GM12892 (cell line): ENCODE results near the gene SNX32.

Experiments
- POLR2A ChIP-seq: IDR thresholded peaks from 2 replicates; pipeline ENCODE4 v1.6.1; 2011; ENCODE audit warnings: low read depth, low read length, control low read depth
- POLR2AphosphoS5 ChIP-seq: IDR thresholded peaks from 2 replicates; pipeline ENCODE4 v1.6.1; 2011; ENCODE audit warnings: low read depth, low read length, control low read depth
- TAF1 ChIP-seq: IDR thresholded peaks from 2 replicates; pipeline ENCODE4 v1.6.1; 2011; ENCODE audit warnings: low read depth, mild to moderate bottlenecking, control low read depth, low read length, borderline replicate concordance

DNA sequence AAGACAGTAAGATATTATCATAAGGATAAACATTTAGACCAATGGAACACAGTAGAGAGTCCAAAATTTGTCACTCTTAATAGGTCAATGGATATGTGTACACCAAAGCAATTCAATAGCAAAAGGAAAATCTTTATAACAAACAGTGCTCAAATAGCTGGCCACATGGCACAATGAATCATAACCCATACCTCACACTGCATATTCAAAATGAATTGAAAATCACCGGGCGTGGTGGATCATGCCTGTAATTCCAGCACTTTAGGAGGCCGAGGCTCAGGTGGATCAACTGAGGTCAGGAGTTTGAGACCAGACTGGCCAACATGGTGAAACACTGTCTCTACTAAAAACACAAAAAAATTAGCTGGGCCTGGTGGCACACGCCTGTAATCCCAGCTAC is 8.4 kb downstream of the SNX32 start:
- TF ChIP-seq POLR2A (no peak), POLR2AphosphoS5 (no peak), TAF1 (no peak)
